Heart left ventricle (tissue), 13 donors: ENCODE data around the gene SPINK4.

ENCODE experiments used
- POLR2A ChIP-seq, 2 donors: fragments of 450-650 bp; IDR thresholded peaks; one replicate each; pipeline ENCODE4 v1.6.1; 2017; ENCODE audit warnings: antibody characterized with exemption in 2 of 2, mild to moderate bottlenecking in 2 of 2, moderate library complexity in 2 of 2
- TF ChIP-seq, protein P1 (sequence below), 12 donors: fragments of 200-600 bp; sonication (generic) in 4 of 12; IDR thresholded peaks; one replicate each; pipeline versions ENCODE4 v1.5.0 to v1.8.0; 2018 to 2022; ENCODE audit warnings: antibody characterized with exemption in 12 of 12, mild to moderate bottlenecking in 5 of 12
- donor health status: ischemic (EF 13 %, LVEDD 7.1; RV severe dilation, severe dysfunction).
- donor health status: DM: no; HTN: yes; CAD: no.
- donor health status: DM: no; HTN: no; CAD: no.
- donor health status: ischemic (EF 25% LVEDD 6.9; RV normal size, moderate dysfunction).
- donor health status: ischemic (EF 25% LVEDD 5.7; RV mildly dilated, moderate dysfunction).
- donor health status: ischemic (EF 35%, LVEDD 5.7; RV mildly dilated, moderate dysfunction).
- donor health status: nonischemic (EF 11% LVEDD 7.7; RV severe dilation, severe dysfunction).
- donor health status: DM: yes; HTN: yes; CAD: no.
- donor health status: PGD.
- donor health status: ischemic (EF 29% LVEDD 5.4; RV normal size, mild dysfunction).
- donor health status: nonischemic (EF 23%, LVEDD 6.1; RV moderate dilation, normal function).

DNA sequence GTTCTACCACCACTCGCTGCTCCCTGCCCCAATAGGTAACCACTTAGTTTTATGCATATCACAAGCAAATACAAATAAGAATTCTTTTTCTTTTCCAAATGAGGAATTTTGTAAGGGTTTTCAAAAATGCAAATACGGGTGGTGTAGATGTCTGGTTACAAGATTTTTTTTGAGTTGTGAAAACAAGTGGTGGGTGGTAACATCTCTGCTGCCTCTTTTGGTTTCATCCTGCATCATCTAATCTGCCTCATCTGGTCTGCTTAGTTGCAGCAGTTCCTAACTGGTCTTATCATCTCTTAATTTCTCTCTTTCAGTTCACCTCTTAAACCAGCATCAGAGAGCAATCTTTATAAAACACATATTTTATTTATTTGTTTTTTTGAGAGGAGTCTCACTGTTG lies 55.6 kb downstream of the SPINK4 start:
- TF ChIP-seq, protein P1, sequence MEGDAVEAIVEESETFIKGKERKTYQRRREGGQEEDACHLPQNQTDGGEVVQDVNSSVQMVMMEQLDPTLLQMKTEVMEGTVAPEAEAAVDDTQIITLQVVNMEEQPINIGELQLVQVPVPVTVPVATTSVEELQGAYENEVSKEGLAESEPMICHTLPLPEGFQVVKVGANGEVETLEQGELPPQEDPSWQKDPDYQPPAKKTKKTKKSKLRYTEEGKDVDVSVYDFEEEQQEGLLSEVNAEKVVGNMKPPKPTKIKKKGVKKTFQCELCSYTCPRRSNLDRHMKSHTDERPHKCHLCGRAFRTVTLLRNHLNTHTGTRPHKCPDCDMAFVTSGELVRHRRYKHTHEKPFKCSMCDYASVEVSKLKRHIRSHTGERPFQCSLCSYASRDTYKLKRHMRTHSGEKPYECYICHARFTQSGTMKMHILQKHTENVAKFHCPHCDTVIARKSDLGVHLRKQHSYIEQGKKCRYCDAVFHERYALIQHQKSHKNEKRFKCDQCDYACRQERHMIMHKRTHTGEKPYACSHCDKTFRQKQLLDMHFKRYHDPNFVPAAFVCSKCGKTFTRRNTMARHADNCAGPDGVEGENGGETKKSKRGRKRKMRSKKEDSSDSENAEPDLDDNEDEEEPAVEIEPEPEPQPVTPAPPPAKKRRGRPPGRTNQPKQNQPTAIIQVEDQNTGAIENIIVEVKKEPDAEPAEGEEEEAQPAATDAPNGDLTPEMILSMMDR (IDR thresholded peaks at IDR 0.05), result no peak
- TF ChIP-seq POLR2A (IDR thresholded peaks at IDR 0.05), result no peak
